Naive thymus-derived CD4-positive, alpha-beta T cell (primary cell): ENCODE measurements around the gene DRAXIN. TPM values are rescaled to one million over a fixed set of nuclear protein-coding genes. Genes with fewer than 3 reads are reported as not detected.

Source experiments
- ATAC-seq: fragments of 150-1000 bp; cut with Tn5 transposase; 2 replicates; pipeline ENCODE4 v1.10.0; 2021; ENCODE audit warnings: mild to moderate bottlenecking, moderate library complexity
- CTCF ChIA-PET: fragments of 350-600 bp; sonication (Branson Sonifier 250); formaldehyde crosslinking; loops from one replicate; lab custom pipeline; 2021; ENCODE audit warnings: antibody characterized with exemption; lab: Charles Lee
- POLR2A ChIA-PET: fragments of 350-600 bp; sonication (Branson Sonifier 250); formaldehyde crosslinking; loops from one replicate; lab custom pipeline; 2021; ENCODE audit warnings: antibody characterized with exemption, inconsistent platforms; lab: Charles Lee
- DNase-seq, 9 donors: peaks; one replicate each; pipeline versions ENCODE4 v3.0.0 to v3.0.0-alpha.2; 2020 to 2022; ENCODE audit warnings: mixed read lengths in 1 of 9
- H3K27ac ChIP-seq: one replicate; pipeline ENCODE4 v1.7.0; 2013; ENCODE audit warnings: mild to moderate bottlenecking, low read depth, low read length, moderate library complexity
- H3K27me3 ChIP-seq, 2 donors: one replicate each; pipeline ENCODE4 v1.7.0; 2013; ENCODE audit warnings: low read length in 2 of 2, mild to moderate bottlenecking in 2 of 2, moderate library complexity in 2 of 2; ENCODE audit not compliant: control insufficient read depth in 2 of 2, insufficient read depth in 2 of 2
- H3K36me3 ChIP-seq, 3 experiments: 1 replicate in 2 of 3; 2 replicates in 1 of 3; pipeline ENCODE4 v1.7.0; 2013; ENCODE audit warnings: low read length in 3 of 3, mild to moderate bottlenecking in 3 of 3, moderate library complexity in 1 of 3; ENCODE audit not compliant: insufficient read depth in 3 of 3, control insufficient read depth in 2 of 3
- H3K4me1 ChIP-seq, 2 donors: one replicate each; pipeline ENCODE4 v1.7.0; 2013; ENCODE audit warnings: low read length in 2 of 2, mild to moderate bottlenecking in 2 of 2, moderate library complexity in 1 of 2; ENCODE audit not compliant: control insufficient read depth in 2 of 2, insufficient read depth in 2 of 2
- H3K4me3 ChIP-seq: 2 replicates; pipeline ENCODE4 v1.7.0; 2013; ENCODE audit warnings: mild to moderate bottlenecking, low read length
- H3K9me3 ChIP-seq, 3 experiments: 1 replicate in 2 of 3; 2 replicates in 1 of 3; pipeline ENCODE4 v1.7.0; 2013; ENCODE audit warnings: low read length in 3 of 3; ENCODE audit not compliant: control insufficient read depth in 2 of 3
- H3K27ac Mint-ChIP-seq, 9 donors: one replicate each; pipeline ENCODE4 v1.8.0; 2020 to 2022; ENCODE audit warnings: mixed read lengths in 9 of 9, mild to moderate bottlenecking in 8 of 9, moderate library complexity in 5 of 9, inconsistent platforms in 2 of 9
- H3K27me3 Mint-ChIP-seq, 5 donors: one replicate each; pipeline ENCODE4 v1.8.0; 2021 to 2022; ENCODE audit warnings: mixed read lengths in 5 of 5, mild to moderate bottlenecking in 1 of 5
- H3K36me3 Mint-ChIP-seq, 5 donors: one replicate each; pipeline ENCODE4 v1.8.0; 2020 to 2022; ENCODE audit warnings: mixed read lengths in 5 of 5, mild to moderate bottlenecking in 3 of 5, inconsistent platforms in 1 of 5
- H3K4me1 Mint-ChIP-seq, 7 donors: one replicate each; pipeline ENCODE4 v1.8.0; 2020 to 2022; ENCODE audit warnings: mixed read lengths in 7 of 7, mild to moderate bottlenecking in 3 of 7, inconsistent platforms in 1 of 7
- H3K4me3 Mint-ChIP-seq, 10 donors: one replicate each; pipeline ENCODE4 v1.8.0; 2020 to 2022; ENCODE audit warnings: mild to moderate bottlenecking in 10 of 10, mixed read lengths in 10 of 10, moderate library complexity in 6 of 10, inconsistent platforms in 2 of 10
- H3K9me3 Mint-ChIP-seq, 11 donors: one replicate each; pipeline ENCODE4 v1.8.0; 2020 to 2022; ENCODE audit warnings: mixed read lengths in 11 of 11, mild to moderate bottlenecking in 4 of 11, inconsistent platforms in 1 of 11, moderate library complexity in 1 of 11
- intact Hi-C, 2 donors: fragments of 100-400 bp; cut with micrococcal nuclease; formaldehyde crosslinking; loops; one replicate each; pipeline ENCODE4 v1.15.1; 2023
- polyA plus RNA-seq, 2 donors: library from polyadenylated mRNA; unstranded; fragments of 300-500 nt; fragmentation: Illumina TruSeq; gene quantifications; one replicate each; pipeline ENCODE4 v1.2.3, GENCODE V29; 2021
- total RNA-seq, 6 experiments: library from RNA in 5 of 6; stranded (reverse) in 5 of 6; gene quantifications; 1 replicate in 5 of 6; 2 replicates in 1 of 6; pipeline ENCODE4 v1.2.3 and lab custom pipeline; 2021 to 2026

DRAXIN gene
- total and polyA plus RNA-seq, 7 experiments from 2014 or later = 0.03 to 1.6 (median 0.19) TPM

GRCh38 chr1:11738096-11738495 is 46.6 kb downstream of the DRAXIN start:
- Histone ChIP-seq H3K27me3 (no peaks in the 10 kb centered on the region), H3K36me3 (peaks cover 0 to 4% (median 0%) of the 10 kb centered on the region in 3 experiments), H3K27ac (no peak overlapping the region), H3K4me1 (peaks cover 47 to 52% of the 10 kb centered on the region in 2 donors), H3K4me3 (no peak overlapping the region), H3K9me3 (no peaks in the 10 kb centered on the region)
- Mint-ChIP-seq H3K9me3 (peaks cover 0 to 1% (median 0%) of the 10 kb centered on the region in 11 donors), H3K4me3 (peak overlapping the region; percentile 14 to 96 (median 72)), H3K36me3 (peaks cover 0 to 14% (median 0%) of the 10 kb centered on the region in 5 donors), H3K27me3 (no peaks in the 10 kb centered on the region), H3K4me1 (peaks cover 55 to 80% (median 72%) of the 10 kb centered on the region in 7 donors), H3K27ac (peak overlapping the region in 8 of 9 donors; percentile 3 to 90 (median 54))
- ChIA-PET POLR2A (interaction anchor here (0.7 to 2.9 kb wide), 3 partner anchors 19 to 476 kb away, joined by 3 to 22 read pairs (median 8); partner anchors contain the start of genes CLCN6, MTHFR and MTOR), CTCF (interaction anchor here (0.6 to 0.7 kb wide), 3 partner anchors 19 to 1694 kb away, joined by 3 read pairs; no protein-coding TSS in a partner anchor)
- DNase-seq = no peak
- intact Hi-C loops = loop anchor here (5.0 to 10.0 kb wide), 6 partner anchors 64 to 1703 kb away; partner anchors contain the start of genes DFFA (in 1 of the 2), DISP3 (in 1 of the 2), FBXO6 (in 1 of the 2) and PEX14 (in 1 of the 2)
- no peak for ATAC-seq

DNA sequence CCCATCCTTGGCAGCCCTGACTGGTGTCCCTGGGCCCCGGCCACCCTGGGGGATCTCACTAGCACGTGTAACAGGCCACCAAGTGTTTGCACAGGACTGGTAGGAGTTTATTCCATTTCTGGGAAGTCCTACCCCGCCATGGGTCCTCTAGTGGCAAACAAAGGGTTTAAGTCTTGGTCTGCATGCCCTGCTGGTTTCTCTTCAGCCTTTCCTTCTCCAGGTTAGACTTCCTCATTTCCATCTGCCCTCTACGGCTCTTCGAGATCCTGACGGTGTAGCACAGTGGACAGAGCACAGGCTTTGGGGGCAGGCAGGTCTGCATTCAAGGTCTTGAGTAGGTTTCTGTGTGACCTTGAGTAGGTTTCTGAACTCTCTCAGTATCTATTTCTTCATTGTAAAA is 47.3 kb downstream of the DRAXIN start:
- Histone ChIP-seq H3K4me3 (no peak overlapping the region), H3K36me3 (peaks cover 0 to 4% (median 0%) of the 10 kb centered on the region in 3 experiments), H3K27ac (no peak overlapping the region), H3K4me1 (peaks cover 47 to 52% of the 10 kb centered on the region in 2 donors), H3K27me3 (no peaks in the 10 kb centered on the region), H3K9me3 (no peaks in the 10 kb centered on the region)
- ChIA-PET CTCF (no interaction called here), POLR2A (no interaction called here)
- peak overlapping the region in 7 of 10 donors; percentile 25 to 96 (median 84) for H3K4me3 Mint-ChIP-seq
- H3K27ac Mint-ChIP-seq = peak overlapping the region in 6 of 9 donors; percentile 3 to 90 (median 64)
- H3K36me3 Mint-ChIP-seq = peaks cover 0 to 14% (median 0%) of the 10 kb centered on the region in 5 donors
- H3K9me3 Mint-ChIP-seq = peaks cover 0 to 1% (median 0%) of the 10 kb centered on the region in 11 donors
- intact Hi-C loops = loop anchor here (5.0 to 10.0 kb wide), 6 partner anchors 64 to 1704 kb away; partner anchors contain the start of genes DFFA (in 1 of the 2), DISP3 (in 1 of the 2), FBXO6 (in 1 of the 2) and PEX14 (in 1 of the 2)
- DNase-seq = no peak
- no peak for ATAC-seq
- peaks cover 55 to 75% (median 71%) of the 10 kb centered on the region in 7 donors for H3K4me1 Mint-ChIP-seq
- no peaks in the 10 kb centered on the region for H3K27me3 Mint-ChIP-seq

DNA sequence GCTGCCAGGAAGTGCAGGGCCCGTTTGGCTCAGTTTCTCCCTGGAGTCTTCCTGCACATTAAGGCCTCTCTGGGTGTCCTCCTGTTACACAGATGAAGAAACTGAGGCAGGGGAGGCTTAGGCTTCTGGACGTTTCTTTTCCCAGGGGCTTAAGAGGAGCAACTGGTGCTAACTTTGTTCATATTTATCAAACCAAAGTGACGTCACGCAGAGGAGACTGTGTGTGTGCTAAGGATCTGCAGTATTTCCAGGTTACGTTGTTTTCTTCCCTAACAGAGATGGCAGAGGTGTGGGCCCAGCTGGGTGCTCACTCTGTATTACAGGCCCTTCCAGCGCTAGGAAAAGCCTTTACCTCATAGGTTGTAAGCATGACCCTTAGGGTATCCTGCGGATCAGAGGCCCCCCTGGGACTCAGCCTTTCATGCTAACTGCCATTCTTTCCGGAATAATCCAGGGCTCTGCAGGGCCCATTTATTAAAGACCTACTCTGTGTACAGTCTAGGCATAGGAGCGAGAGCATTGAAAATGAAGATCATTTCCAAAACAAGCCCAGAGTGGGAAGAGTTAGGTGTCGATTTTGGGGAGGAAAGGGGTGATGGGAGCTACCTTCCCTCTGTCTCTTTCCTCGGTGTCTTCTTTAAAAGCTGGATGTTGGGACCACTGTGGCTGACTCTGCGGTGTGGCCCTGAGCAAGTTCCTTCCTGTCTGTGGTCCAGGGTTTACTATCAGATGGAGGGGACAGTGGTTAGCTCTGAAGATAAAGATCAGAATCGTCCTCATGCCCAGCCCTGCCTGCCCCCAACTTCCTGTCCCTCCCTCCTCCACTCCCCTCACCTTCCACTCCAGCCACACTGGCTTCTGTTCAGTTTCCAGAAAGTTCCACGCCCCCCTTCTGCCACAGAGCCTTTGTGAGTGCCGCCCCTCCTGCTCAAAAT is 49.0 kb downstream of the DRAXIN start:
- Mint-ChIP-seq H3K27ac (peak overlapping the region; percentile 5 to 82 (median 65)), H3K27me3 (no peaks in the 10 kb centered on the region), H3K4me3 (peak overlapping the region; percentile 55 to 84 (median 69)), H3K36me3 (peaks cover 0 to 17% (median 0%) of the 10 kb centered on the region in 5 donors), H3K9me3 (no peaks in the 10 kb centered on the region), H3K4me1 (peaks cover 53 to 72% (median 65%) of the 10 kb centered on the region in 7 donors)
- H3K9me3 ChIP-seq = no peaks in the 10 kb centered on the region
- peaks cover 45 to 52% of the 10 kb centered on the region in 2 donors for H3K4me1 ChIP-seq
- H3K4me3 ChIP-seq = peak overlapping the region; percentile 29
- H3K27ac ChIP-seq = no peak overlapping the region
- peak; percentile 52 for ATAC-seq
- no peak for DNase-seq
- intact Hi-C loops = no loop called here
- peaks cover 0 to 5% (median 0%) of the 10 kb centered on the region in 3 experiments for H3K36me3 ChIP-seq
- ChIA-PET POLR2A (interaction anchor here (1.1 to 1.8 kb wide), 3 partner anchors 21 to 167 kb away, joined by 3 to 6 read pairs (median 5); partner anchors contain the start of gene MAD2L2), CTCF (interaction anchor here (1.5 kb wide), 1 partner anchor 76 kb away, joined by 4 read pairs; the partner anchor contains the start of gene FBXO6)
- no peaks in the 10 kb centered on the region for H3K27me3 ChIP-seq

GRCh38 chr1:11741482-11741881 is 50.0 kb downstream of the DRAXIN start:
- ATAC-seq (no peak), DNase-seq (no peak)
- H3K27me3 ChIP-seq = no peaks in the 10 kb centered on the region
- peaks cover 0 to 11% (median 4%) of the 10 kb centered on the region in 3 experiments for H3K36me3 ChIP-seq
- peak overlapping the region; percentile 29 for H3K4me3 ChIP-seq
- H3K9me3 ChIP-seq = no peaks in the 10 kb centered on the region
- Mint-ChIP-seq H3K36me3 (peaks cover 0 to 23% (median 8%) of the 10 kb centered on the region in 5 donors), H3K27me3 (no peaks in the 10 kb centered on the region), H3K4me3 (peak overlapping the region in 7 of 10 donors; percentile 8 to 84 (median 71)), H3K27ac (peak overlapping the region in 1 of 9 donors; percentile 68), H3K9me3 (no peaks in the 10 kb centered on the region), H3K4me1 (peaks cover 54 to 71% (median 68%) of the 10 kb centered on the region in 7 donors)
- CTCF ChIA-PET = interaction anchor here (1.5 kb wide), 1 partner anchor 77 kb away, joined by 4 read pairs; the partner anchor contains the start of gene FBXO6
- POLR2A ChIA-PET = interaction anchor here (1.1 to 1.8 kb wide), 3 partner anchors 22 to 166 kb away, joined by 3 to 6 read pairs (median 5); partner anchors contain the start of gene MAD2L2
- intact Hi-C loops = no loop called here
- peaks cover 41 to 52% of the 10 kb centered on the region in 2 donors for H3K4me1 ChIP-seq
- H3K27ac ChIP-seq = no peak overlapping the region

GRCh38 chr1:11741919-11742558 is 50.5 kb downstream of the DRAXIN start:
- DNase-seq (no peak), ATAC-seq (no peak)
- Mint-ChIP-seq H3K27ac (peak overlapping the region in 2 of 9 donors; percentile 8 to 21), H3K4me1 (peaks cover 51 to 70% (median 64%) of the 10 kb centered on the region in 7 donors), H3K36me3 (peaks cover 4 to 22% (median 13%) of the 10 kb centered on the region in 5 donors), H3K4me3 (peak overlapping the region in 7 of 10 donors; percentile 6 to 76 (median 50)), H3K9me3 (no peaks in the 10 kb centered on the region), H3K27me3 (no peaks in the 10 kb centered on the region)
- Histone ChIP-seq H3K27ac (no peak overlapping the region), H3K4me1 (peaks cover 38 to 48% of the 10 kb centered on the region in 2 donors), H3K4me3 (no peak overlapping the region), H3K36me3 (peaks cover 0 to 16% (median 4%) of the 10 kb centered on the region in 3 experiments), H3K9me3 (no peaks in the 10 kb centered on the region), H3K27me3 (no peaks in the 10 kb centered on the region)
- CTCF ChIA-PET = interaction anchor here (1.5 kb wide), 1 partner anchor 78 kb away, joined by 4 read pairs; the partner anchor contains the start of gene FBXO6
- intact Hi-C loops = no loop called here
- POLR2A ChIA-PET = interaction anchor here (1.1 to 1.8 kb wide), 2 partner anchors 22 to 166 kb away, joined by 3 to 6 read pairs; no protein-coding TSS in a partner anchor
